ENCODE measurements around the gene CHST12. TPM values are rescaled to one million over a fixed set of nuclear protein-coding genes. Genes with fewer than 3 reads are reported as not detected.

Gene CHST12
- total and polyA plus RNA-seq, 2 of the 4 experiments (the other 2 are of a cell fraction), result 3.8 to 27.0 TPM

DNA sequence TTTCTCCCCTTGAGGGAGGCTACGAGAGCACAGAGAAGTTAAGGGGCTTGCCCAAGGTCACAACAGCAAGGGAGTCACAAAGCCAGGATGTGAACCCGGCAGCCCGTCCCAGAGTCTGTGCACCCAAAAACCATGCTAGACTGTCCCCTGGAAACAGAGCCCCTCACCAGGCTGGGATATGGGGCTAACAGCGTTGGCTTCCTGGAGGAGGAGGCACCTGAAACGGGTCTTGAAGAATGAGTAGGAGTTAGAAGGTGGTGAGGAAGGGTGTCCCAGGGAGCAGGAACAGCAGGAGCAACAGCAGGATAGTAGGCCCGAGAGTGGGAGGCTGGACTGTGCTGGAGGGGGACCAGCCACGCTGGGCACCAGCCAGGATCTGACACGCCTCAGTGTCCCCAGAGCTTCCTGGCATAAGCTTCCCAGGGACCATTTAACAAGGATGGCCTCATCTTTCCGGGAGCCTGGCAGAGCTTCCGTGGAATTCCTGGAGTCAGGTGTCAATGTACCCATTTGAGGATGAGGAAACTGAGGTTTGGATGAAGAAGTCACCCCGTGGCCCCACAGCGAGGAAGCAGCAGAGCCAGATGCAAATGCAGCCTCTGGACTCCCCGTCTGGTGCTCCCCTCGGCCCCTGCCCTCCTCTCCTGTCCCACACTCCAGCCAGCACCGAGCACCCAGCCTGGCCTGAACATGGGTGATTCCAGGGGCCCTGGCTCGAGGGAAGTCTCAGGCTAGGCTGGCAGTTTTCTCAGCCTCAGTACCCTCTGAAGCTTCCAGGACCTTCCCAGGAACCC is 76.1 kb downstream of the CHST12 start:
- CTCF ChIA-PET, result interaction anchor here (1.0 to 1.2 kb wide), 2 partner anchors 8 to 92 kb away, joined by 3 to 4 read pairs; no protein-coding TSS in a partner anchor
- Histone ChIP-seq H2AFZ (replicated peaks; ENCODE audit: low read length, poor library complexity) (peak overlapping the region; percentile 11), H3K9ac (ENCODE audit: low read depth, low read length) (no peak overlapping the region), H2AK9ac (replicated peaks; ENCODE audit: low read depth, low read length, poor library complexity) (peak overlapping the region; percentile 42), H4K91ac (ENCODE audit: insufficient read depth, low read depth, low read length) (no peak overlapping the region), H3K18ac (ENCODE audit: low read depth, low read length) (no peak overlapping the region), H3K14ac (replicated peaks; ENCODE audit: low read depth, low read length) (no peak overlapping the region), H3K4me2 (ENCODE audit: low read depth, low read length) (no peak overlapping the region), H3K9me1 (ENCODE audit: insufficient read depth, low read length) (no peaks in the 10 kb centered on the region), H4K20me1 (ENCODE audit: insufficient read depth, low read length) (no peaks in the 10 kb centered on the region), H4K5ac (ENCODE audit: low read depth, low read length) (no peak overlapping the region), H3K4me3 (ENCODE audit: insufficient read depth, low read depth, low read length) (no peak overlapping the region), H4K8ac (ENCODE audit: low read depth in 2 of 2, low read length in 2 of 2) (no peak overlapping the region), H2BK15ac (ENCODE audit: low read depth, low read length) (no peak overlapping the region), H3K36me3 (ENCODE audit: control insufficient read depth, insufficient read depth, low read length) (no peaks in the 10 kb centered on the region), H3K27me3 (ENCODE audit: control insufficient read depth, insufficient read depth, low read length) (peaks cover 13% of the 10 kb centered on the region; the same call in 1 of the 2 replicates), H3K9me3 (ENCODE audit: control insufficient read depth, insufficient read depth, low read length) (peaks cover 5% of the 10 kb centered on the region; the same call in 1 of the 2 replicates), H2BK120ac (ENCODE audit: low read depth, low read length) (no peak overlapping the region), H2BK20ac (ENCODE audit: low read depth, low read length) (no peak overlapping the region), H3K79me1 (ENCODE audit: low read depth in 1 of 2, low read length in 2 of 2) (no peaks in the 10 kb centered on the region), H3K56ac (ENCODE audit: extremely low read depth, insufficient read depth, low read length) (no peak overlapping the region), H3K23ac (ENCODE audit: low read depth, low read length) (no peak overlapping the region), H2AK5ac (ENCODE audit: low read depth, low read length) (no peak overlapping the region), H3K27ac (ENCODE audit: insufficient read depth, low read length) (no peak overlapping the region), H3K4me1 (ENCODE audit: control insufficient read depth, insufficient read depth, low read length) (no peaks in the 10 kb centered on the region), H2BK5ac (ENCODE audit: low read depth, low read length, poor library complexity, severe bottlenecking) (no peak overlapping the region), H3K4ac (ENCODE audit: low read depth, low read length) (no peak overlapping the region)
- ATAC-seq (ENCODE audit: low read depth) (no peak), DNase-seq (no peak)
- dilution Hi-C loops (cut with HindIII; ENCODE audit: low sequenced_read_pairs, unreplicated experiment), result no loop called here
- in situ Hi-C loops (cut with MboI; ENCODE audit: low sequenced_read_pairs), result no loop called here
- POLR2A ChIA-PET (ENCODE audit: unreplicated experiment), result interaction anchor here (0.5 kb wide), 1 partner anchor 145 kb away, joined by 3 read pairs; no protein-coding TSS in a partner anchor
- intact Hi-C loops (cut with micrococcal nuclease), result loop anchor here (10.0 kb wide), 2 partner anchors 165 to 675 kb away; no protein-coding TSS in a partner anchor
- peak; percentile 40 for TF ChIP-seq RCOR1 (IDR thresholded peaks at IDR 0.05; ENCODE audit: insufficient replicate concordance, low read length)
- TF ChIP-seq, protein P1, sequence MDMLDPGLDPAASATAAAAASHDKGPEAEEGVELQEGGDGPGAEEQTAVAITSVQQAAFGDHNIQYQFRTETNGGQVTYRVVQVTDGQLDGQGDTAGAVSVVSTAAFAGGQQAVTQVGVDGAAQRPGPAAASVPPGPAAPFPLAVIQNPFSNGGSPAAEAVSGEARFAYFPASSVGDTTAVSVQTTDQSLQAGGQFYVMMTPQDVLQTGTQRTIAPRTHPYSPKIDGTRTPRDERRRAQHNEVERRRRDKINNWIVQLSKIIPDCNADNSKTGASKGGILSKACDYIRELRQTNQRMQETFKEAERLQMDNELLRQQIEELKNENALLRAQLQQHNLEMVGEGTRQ (IDR thresholded peaks at IDR 0.05; ENCODE audit: low read depth, low read length), result no peak
- WGBS, 2 experiments (ENCODE audit: extremely low coverage in 2 of 2, insufficient read length in 1 of 2), result 87% methylated on average over 8 of the region's 16 CpGs; no CpG with 5 or more reads in 1 of the 2 experiments
- no TSS peak for BruUV-seq (replicated peaks)

Data from IMR-90 (cell line).